Measurements from ENCODE around the gene HAL. TPM values are rescaled to one million over a fixed set of nuclear protein-coding genes. Genes with fewer than 3 reads are reported as not detected.

HAL gene
- total and polyA plus RNA-seq, 10 of the 15 experiments (the other 5 are each of a cell fraction or from before 2014, with no cell fraction given): 0.04 to 0.45 (median 0.13) TPM; not detected in 1

DNA sequence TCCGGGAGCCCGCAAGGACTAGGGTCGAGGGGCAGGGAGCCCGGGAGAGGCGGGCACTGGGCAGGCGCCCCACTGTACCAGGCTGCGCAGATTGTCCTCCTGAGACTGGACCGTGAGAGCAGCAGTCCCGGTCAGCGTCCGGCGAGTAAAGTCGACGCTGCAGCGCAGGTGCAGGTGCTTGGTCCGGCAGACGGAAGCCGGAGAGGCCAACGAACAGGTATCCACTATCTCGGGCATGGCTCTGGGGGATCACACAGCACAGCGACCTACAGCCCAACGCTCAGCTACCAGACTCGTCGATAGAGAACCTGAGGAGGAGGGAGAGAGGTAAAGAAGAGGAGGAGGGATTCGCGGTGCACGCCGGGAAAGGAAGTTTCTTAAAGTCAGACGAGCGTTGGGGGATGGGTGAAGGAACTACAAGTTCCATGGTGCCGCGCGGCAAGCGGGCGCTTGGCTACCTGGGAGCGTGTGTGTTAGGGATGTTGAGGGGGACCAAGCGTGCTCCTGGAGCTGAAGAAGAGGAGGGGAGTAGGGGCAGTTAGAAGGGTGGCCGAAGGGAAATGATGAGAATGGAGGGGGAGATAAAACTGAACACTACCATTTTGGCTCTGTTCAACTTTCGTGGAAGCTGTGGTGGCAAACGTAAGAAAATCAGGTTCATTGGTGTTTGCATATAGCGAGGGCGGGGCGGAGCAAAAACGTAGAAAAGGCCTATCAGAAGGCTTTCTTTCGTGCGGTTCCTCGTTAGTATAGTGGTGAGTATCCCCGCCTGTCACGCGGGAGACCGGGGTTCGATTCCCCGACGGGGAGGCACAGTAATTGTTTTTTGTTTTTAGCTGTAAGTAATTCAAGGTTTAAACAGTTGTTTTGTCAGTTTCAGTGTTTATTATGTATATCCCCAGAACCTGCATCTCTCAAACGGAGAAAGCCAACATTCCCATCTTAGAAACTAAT is 39.4 kb upstream of the HAL start, which contains the start of gene LTA4H (continued):
- TF ChIP-seq SREBF1 (IDR thresholded peaks at IDR 0.05; ENCODE audit: low read length): peak; percentile 76
- TF ChIP-seq ZSCAN29 (IDR thresholded peaks at IDR 0.05): peak; percentile 89
- TF ChIP-seq ZNF622 (IDR thresholded peaks at IDR 0.05): no peak
- TF ChIP-seq HDAC2 (IDR thresholded peaks at IDR 0.05): no peak
- peak; percentile 97 for TF ChIP-seq POU2F2 (IDR thresholded peaks at IDR 0.05; ENCODE audit: borderline replicate concordance, low read depth, low read length)
- TF ChIP-seq BMI1 (IDR thresholded peaks at IDR 0.05; ENCODE audit: borderline replicate concordance): no peak
- no peak for TF ChIP-seq ZZZ3 (IDR thresholded peaks at IDR 0.05; ENCODE audit: control insufficient read depth, insufficient read length, low read depth)
- peak; percentile 25; the same call in 1 of the 2 replicates for TF ChIP-seq YY1 (IDR thresholded peaks at IDR 0.05; ENCODE audit: low read depth, low read length)
- peak; percentile 88 for TF ChIP-seq ZNF207 (IDR thresholded peaks at IDR 0.05; ENCODE audit: borderline replicate concordance)
- TF ChIP-seq TCF3 (IDR thresholded peaks at IDR 0.05; ENCODE audit: borderline replicate concordance, insufficient read depth, low read depth, low read length): no peak
- peak; percentile 30 for TF ChIP-seq LARP7 (IDR thresholded peaks at IDR 0.05)
- no peak for TF ChIP-seq KAT2A (conservative IDR thresholded peaks at IDR 0.05; ENCODE audit: control insufficient read depth, low read depth, low read length)
- TF ChIP-seq CREB1 (IDR thresholded peaks at IDR 0.05; ENCODE audit: low read depth): 0 out of 2 replicates have a peak, but pooled peaks have one; percentile 65
- TF ChIP-seq, protein P1, sequence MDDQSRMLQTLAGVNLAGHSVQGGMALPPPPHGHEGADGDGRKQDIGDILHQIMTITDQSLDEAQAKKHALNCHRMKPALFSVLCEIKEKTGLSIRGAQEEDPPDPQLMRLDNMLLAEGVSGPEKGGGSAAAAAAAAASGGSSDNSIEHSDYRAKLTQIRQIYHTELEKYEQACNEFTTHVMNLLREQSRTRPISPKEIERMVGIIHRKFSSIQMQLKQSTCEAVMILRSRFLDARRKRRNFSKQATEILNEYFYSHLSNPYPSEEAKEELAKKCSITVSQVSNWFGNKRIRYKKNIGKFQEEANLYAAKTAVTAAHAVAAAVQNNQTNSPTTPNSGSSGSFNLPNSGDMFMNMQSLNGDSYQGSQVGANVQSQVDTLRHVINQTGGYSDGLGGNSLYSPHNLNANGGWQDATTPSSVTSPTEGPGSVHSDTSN (IDR thresholded peaks at IDR 0.05; ENCODE audit: insufficient replicate concordance, low read depth, low read length): no peak
- TF ChIP-seq, protein P2, sequence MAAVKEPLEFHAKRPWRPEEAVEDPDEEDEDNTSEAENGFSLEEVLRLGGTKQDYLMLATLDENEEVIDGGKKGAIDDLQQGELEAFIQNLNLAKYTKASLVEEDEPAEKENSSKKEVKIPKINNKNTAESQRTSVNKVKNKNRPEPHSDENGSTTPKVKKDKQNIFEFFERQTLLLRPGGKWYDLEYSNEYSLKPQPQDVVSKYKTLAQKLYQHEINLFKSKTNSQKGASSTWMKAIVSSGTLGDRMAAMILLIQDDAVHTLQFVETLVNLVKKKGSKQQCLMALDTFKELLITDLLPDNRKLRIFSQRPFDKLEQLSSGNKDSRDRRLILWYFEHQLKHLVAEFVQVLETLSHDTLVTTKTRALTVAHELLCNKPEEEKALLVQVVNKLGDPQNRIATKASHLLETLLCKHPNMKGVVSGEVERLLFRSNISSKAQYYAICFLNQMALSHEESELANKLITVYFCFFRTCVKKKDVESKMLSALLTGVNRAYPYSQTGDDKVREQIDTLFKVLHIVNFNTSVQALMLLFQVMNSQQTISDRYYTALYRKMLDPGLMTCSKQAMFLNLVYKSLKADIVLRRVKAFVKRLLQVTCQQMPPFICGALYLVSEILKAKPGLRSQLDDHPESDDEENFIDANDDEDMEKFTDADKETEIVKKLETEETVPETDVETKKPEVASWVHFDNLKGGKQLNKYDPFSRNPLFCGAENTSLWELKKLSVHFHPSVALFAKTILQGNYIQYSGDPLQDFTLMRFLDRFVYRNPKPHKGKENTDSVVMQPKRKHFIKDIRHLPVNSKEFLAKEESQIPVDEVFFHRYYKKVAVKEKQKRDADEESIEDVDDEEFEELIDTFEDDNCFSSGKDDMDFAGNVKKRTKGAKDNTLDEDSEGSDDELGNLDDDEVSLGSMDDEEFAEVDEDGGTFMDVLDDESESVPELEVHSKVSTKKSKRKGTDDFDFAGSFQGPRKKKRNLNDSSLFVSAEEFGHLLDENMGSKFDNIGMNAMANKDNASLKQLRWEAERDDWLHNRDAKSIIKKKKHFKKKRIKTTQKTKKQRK (IDR thresholded peaks at IDR 0.05; ENCODE audit: low read depth, low read length): no peak
- TF ChIP-seq FOXM1 (IDR thresholded peaks at IDR 0.05; ENCODE audit: low read depth, low read length): no peak
- TF ChIP-seq MEF2A (IDR thresholded peaks at IDR 0.05; ENCODE audit: insufficient read depth, low read depth, low read length): no peak
- TF ChIP-seq NFXL1 (IDR thresholded peaks at IDR 0.05; ENCODE audit: borderline replicate concordance): peak; percentile 94
- TF ChIP-seq SMARCA5 (IDR thresholded peaks at IDR 0.05): peak; percentile 91
- TF ChIP-seq CHD2 (IDR thresholded peaks at IDR 0.05; ENCODE audit: borderline replicate concordance, low read depth, low read length): peak; percentile 85; the same call in 1 of the 2 replicates
- no peak for TF ChIP-seq STAT3 (IDR thresholded peaks at IDR 0.05; ENCODE audit: low read depth, low read length)
- no peak for TF ChIP-seq NFYA (IDR thresholded peaks at IDR 0.05; ENCODE audit: borderline replicate concordance, low read depth, low read length)
- no peak for TF ChIP-seq CEBPB (IDR thresholded peaks at IDR 0.05; ENCODE audit: borderline replicate concordance in 1 of 2, low read depth in 2 of 2, low read length in 2 of 2)
- TF ChIP-seq ZNF24 (IDR thresholded peaks at IDR 0.05): peak; percentile 100
- peak; percentile 100 for TF ChIP-seq SREBF2 (IDR thresholded peaks at IDR 0.05; ENCODE audit: low read length)
- TF ChIP-seq FOXK2 (IDR thresholded peaks at IDR 0.05): no peak; the same call in 1 of the 2 replicates
- no peak; the same call in 1 of the 2 replicates for TF ChIP-seq ZNF217 (IDR thresholded peaks at IDR 0.05)

All from GM12878 (cell line).